Lower leg skin (tissue), 3 donors: ENCODE data around the gene CFAP107.

Experiments used
- POLR2A ChIP-seq, 2 donors: fragments of 450-650 bp; IDR thresholded peaks; one replicate each; pipeline ENCODE4 v1.6.1; 2016 to 2017; ENCODE audit warnings: antibody characterized with exemption in 2 of 2, mild to moderate bottlenecking in 1 of 2, moderate library complexity in 1 of 2
- TF ChIP-seq, protein P1 (sequence below), 3 donors: fragments of 450-650 bp; IDR thresholded peaks; one replicate each; pipeline ENCODE4 v1.5.1; 2016; ENCODE audit warnings: antibody characterized with exemption in 3 of 3, mild to moderate bottlenecking in 3 of 3, moderate library complexity in 2 of 3

- TF ChIP-seq, protein P1, sequence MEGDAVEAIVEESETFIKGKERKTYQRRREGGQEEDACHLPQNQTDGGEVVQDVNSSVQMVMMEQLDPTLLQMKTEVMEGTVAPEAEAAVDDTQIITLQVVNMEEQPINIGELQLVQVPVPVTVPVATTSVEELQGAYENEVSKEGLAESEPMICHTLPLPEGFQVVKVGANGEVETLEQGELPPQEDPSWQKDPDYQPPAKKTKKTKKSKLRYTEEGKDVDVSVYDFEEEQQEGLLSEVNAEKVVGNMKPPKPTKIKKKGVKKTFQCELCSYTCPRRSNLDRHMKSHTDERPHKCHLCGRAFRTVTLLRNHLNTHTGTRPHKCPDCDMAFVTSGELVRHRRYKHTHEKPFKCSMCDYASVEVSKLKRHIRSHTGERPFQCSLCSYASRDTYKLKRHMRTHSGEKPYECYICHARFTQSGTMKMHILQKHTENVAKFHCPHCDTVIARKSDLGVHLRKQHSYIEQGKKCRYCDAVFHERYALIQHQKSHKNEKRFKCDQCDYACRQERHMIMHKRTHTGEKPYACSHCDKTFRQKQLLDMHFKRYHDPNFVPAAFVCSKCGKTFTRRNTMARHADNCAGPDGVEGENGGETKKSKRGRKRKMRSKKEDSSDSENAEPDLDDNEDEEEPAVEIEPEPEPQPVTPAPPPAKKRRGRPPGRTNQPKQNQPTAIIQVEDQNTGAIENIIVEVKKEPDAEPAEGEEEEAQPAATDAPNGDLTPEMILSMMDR (IDR thresholded peaks at IDR 0.05), result no peak
- no peak for TF ChIP-seq POLR2A (IDR thresholded peaks at IDR 0.05)
These were observed at the start of gene CFAP107 for GRCh38 chr1:12745992-12746323.
